A673 (cell line): Measurements from ENCODE around the gene INVS. TPM values are rescaled to one million over a fixed set of nuclear protein-coding genes. Genes with fewer than 3 reads are reported as not detected.

Experiments
- BruUV-seq: library from RNA; stranded (reverse); fragments of 400-500 nt; replicated peaks from 2 replicates; lab custom pipeline; 2021; lab: Mats Ljungman, UMichigan
- CTCF ChIA-PET: fragments of 300-600 bp; sonication (Branson Sonifier 250); formaldehyde crosslinking; loops from one replicate; lab custom pipeline; 2022; ENCODE audit warnings: antibody characterized with exemption; lab: Charles Lee
- POLR2A ChIA-PET: fragments of 300-600 bp; sonication (Branson Sonifier 250); formaldehyde crosslinking; loops from one replicate; lab custom pipeline; 2022; ENCODE audit warnings: antibody characterized with exemption; ENCODE audit not compliant: low non-redundant PET; lab: Charles Lee
- DNase-seq: peaks from one replicate; pipeline ENCODE4 v3.0.0-alpha.2; 2015; ENCODE audit warnings: low spot score
- H3K27ac ChIP-seq: fragments of 200-600 bp; sonication (generic); 2 replicates; pipeline ENCODE4 v1.5.1; 2016; ENCODE audit warnings: mixed run types, low read depth, mild to moderate bottlenecking, mixed read lengths, antibody characterized with exemption, low read length; ENCODE audit not compliant: poor library complexity, severe bottlenecking
- H3K27me3 ChIP-seq: fragments of 200-600 bp; sonication (generic); replicated peaks from 2 replicates; pipeline ENCODE4 v1.6.1; 2017; ENCODE audit warnings: mixed run types, low read depth, mild to moderate bottlenecking, mixed read lengths, antibody characterized with exemption, low read length; ENCODE audit not compliant: insufficient read depth, poor library complexity
- H3K36me3 ChIP-seq: fragments of 200-600 bp; sonication (generic); 2 replicates; pipeline ENCODE4 v1.6.1; 2016; ENCODE audit warnings: mixed run types, mild to moderate bottlenecking, mixed read lengths, antibody characterized with exemption, low read length; ENCODE audit not compliant: insufficient read depth, poor library complexity, severe bottlenecking
- H3K4me1 ChIP-seq: fragments of 200-600 bp; sonication (generic); 2 replicates; pipeline ENCODE4 v1.6.1; 2017; ENCODE audit warnings: mixed run types, mild to moderate bottlenecking, mixed read lengths, antibody characterized with exemption, low read length; ENCODE audit not compliant: insufficient read depth, poor library complexity, severe bottlenecking
- H3K4me3 ChIP-seq: fragments of 200-600 bp; sonication (generic); 2 replicates; pipeline ENCODE4 v1.5.1; 2016; ENCODE audit warnings: low read depth, mixed run types, mild to moderate bottlenecking, mixed read lengths, low read length; ENCODE audit not compliant: poor library complexity, severe bottlenecking
- H3K9me3 ChIP-seq: fragments of 200-600 bp; sonication (generic); 2 replicates; pipeline ENCODE4 v1.6.1; 2016; ENCODE audit warnings: mixed run types, low read depth, mild to moderate bottlenecking, mixed read lengths, antibody characterized with exemption, low read length; ENCODE audit not compliant: poor library complexity, severe bottlenecking
- CTCF ChIP-seq: fragments of 300-800, 200-600 bp; sonication (generic); conservative IDR thresholded peaks from 2 replicates; pipeline ENCODE4 v1.5.1; 2017; ENCODE audit warnings: low read depth, mild to moderate bottlenecking, antibody characterized with exemption, low read length, moderate library complexity, mixed read lengths
- EZH2 ChIP-seq: fragments of 200-600 bp; sonication (generic); IDR thresholded peaks from 2 replicates; pipeline ENCODE4 v1.6.1; 2017; ENCODE audit warnings: borderline replicate concordance, low read depth, mild to moderate bottlenecking, mixed read lengths, antibody characterized with exemption, low read length; ENCODE audit not compliant: poor library complexity, severe bottlenecking
- intact Hi-C: fragments of 100-400 bp; cut with micrococcal nuclease; formaldehyde crosslinking; loops from one replicate; pipeline ENCODE4 v1.10.0; 2022; ENCODE audit not compliant: unreplicated experiment
- total RNA-seq: library from RNA; stranded (reverse); gene quantifications from 2 replicates; pipeline ENCODE4 v1.2.3, GENCODE V29; 2021

INVS gene
- total RNA-seq, 1 experiment from 2014 or later, result 23.3 TPM

- Histone ChIP-seq H3K27me3 (no peaks in the 10 kb centered on the region), H3K36me3 (no peaks in the 10 kb centered on the region), H3K4me1 (peaks cover 11% of the 10 kb centered on the region), H3K9me3 (no peaks in the 10 kb centered on the region), H3K27ac (no peak overlapping the region), H3K4me3 (no peak overlapping the region)
- BruUV-seq, result no TSS peak
- POLR2A ChIA-PET, result no interaction called here
- TF ChIP-seq EZH2, result no peak
- TF ChIP-seq CTCF, result no peak
- CTCF ChIA-PET, result no interaction called here
- intact Hi-C loops, result no loop called here
- no peak for DNase-seq
These were observed 27.4 kb downstream of the INVS start for GRCh38 chr9:100126423-100126822.

DNA sequence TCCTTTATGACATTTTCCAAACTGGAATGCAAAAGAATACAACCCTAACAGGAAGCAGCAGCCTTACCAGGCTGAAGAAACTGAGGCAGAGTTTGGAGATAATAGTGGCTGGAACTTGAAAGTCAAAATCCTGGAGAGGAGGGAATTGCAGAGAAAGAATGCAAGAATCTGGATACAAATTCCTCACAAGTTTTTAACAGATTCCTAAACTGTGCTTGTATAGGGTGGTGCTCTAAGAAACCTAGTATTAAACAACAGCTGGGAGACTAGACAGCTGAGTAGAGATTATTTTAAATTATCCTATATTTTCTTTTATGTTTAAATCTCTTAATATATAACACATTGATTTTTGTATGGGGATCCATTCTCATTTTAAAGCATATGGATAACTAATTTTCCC, 30.7 kb downstream of the INVS start:
- DNase-seq, result no peak
- intact Hi-C loops, result no loop called here
- Histone ChIP-seq H3K27me3 (no peaks in the 10 kb centered on the region), H3K27ac (no peak overlapping the region), H3K4me3 (no peak overlapping the region), H3K36me3 (no peaks in the 10 kb centered on the region), H3K4me1 (peaks cover 11% of the 10 kb centered on the region), H3K9me3 (no peaks in the 10 kb centered on the region)
- ChIA-PET POLR2A (no interaction called here), CTCF (no interaction called here)
- BruUV-seq, result no TSS peak
- TF ChIP-seq CTCF (no peak), EZH2 (no peak)

- Histone ChIP-seq H3K27me3 (no peaks in the 10 kb centered on the region), H3K9me3 (no peaks in the 10 kb centered on the region), H3K27ac (no peak overlapping the region), H3K36me3 (no peaks in the 10 kb centered on the region), H3K4me3 (no peak overlapping the region), H3K4me1 (peaks cover 11% of the 10 kb centered on the region)
- no TSS peak for BruUV-seq
- intact Hi-C loops, result no loop called here
- no peak for DNase-seq
- CTCF ChIA-PET, result no interaction called here
- POLR2A ChIA-PET, result no interaction called here
- TF ChIP-seq EZH2 (no peak), CTCF (no peak)
These were observed 32.2 kb downstream of the INVS start for GRCh38 chr9:100131216-100131615.
